Superior temporal gyrus (tissue), 1 donor: Measurements from ENCODE around the gene ZNF765.
A peak's percentile ranks its signal among the peaks of the same experiment; 100 is the strongest.
"Not testable (repeated sequence)": the region's sequence is repeated elsewhere in the genome, so short reads cannot be mapped to it uniquely, and the experiment has no call there.

Experiments
- DNase-seq: peaks from one replicate; pipeline ENCODE4 v3.0.0-alpha.2; 2016; ENCODE audit errors: extremely low spot score

Gene ZNF765

DNA sequence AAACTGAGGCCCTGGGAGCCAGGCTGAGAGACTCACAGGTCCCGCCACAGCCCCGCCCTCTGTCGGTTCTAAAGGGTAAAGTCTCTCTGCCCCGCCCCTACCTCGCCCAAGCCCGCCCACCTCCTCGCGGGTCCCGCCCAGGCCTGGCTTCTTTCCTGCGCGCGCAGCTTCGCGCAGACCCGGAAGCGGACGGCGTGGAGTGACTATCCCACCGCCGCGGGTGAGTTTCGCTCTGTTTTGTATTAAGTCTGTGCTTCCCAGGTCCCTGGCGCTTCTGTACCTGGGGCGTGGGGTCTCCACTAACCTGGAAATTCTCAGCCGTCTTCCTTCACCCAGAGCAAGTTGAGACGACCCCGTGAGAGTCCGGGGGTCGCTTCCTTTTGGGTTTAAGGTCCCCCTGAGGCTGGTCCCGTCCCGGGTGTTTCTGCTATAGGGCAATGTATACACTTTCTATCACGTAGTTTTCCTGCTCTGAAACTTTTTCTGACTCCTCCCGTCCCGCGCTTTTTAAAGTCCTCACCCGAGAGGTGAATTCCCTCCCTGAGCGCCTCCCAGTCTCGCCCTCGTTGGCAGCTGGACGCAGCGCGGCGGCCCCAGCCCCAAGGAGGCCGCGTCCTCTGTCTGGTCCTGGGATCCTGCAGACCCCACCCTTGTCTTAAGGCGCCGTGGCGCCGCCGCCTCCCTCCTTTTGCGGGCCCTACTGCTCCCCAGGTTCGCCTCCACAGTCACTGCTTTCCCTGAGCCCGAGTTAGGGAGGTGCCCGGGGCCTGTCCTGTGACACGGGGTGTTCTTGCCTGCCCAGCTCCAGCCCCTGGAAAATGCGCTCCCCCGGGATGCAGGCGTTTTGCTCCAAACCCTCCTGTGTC, at the start of gene ZNF765:
Gene ZNF765 (plus strand): TSS at position 176 of the 866 bp plus-strand sequence. CDS start 2,867 bp downstream, outside the sequence.
- peak; percentile 85 for DNase-seq

DNA sequence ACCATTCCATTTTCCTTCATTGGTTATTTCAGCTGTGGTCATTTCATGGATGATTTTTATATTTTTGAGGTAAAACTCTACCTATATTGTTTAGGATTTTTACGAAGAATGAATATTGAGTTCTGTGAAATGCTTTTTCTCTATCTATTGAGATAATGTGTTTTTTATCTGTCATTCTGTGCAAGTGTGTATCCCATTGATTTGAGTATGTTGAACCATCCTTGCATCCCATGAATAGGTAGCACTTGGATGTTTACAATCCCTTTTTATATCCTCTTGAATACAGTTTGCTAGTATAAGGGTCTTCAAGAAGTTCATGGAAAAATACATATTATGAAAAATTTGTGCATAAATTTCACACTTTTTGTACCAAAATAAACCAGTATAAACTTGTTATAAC, 39.2 kb upstream of the ZNF765 start:
- DNase-seq: no peak

DNA sequence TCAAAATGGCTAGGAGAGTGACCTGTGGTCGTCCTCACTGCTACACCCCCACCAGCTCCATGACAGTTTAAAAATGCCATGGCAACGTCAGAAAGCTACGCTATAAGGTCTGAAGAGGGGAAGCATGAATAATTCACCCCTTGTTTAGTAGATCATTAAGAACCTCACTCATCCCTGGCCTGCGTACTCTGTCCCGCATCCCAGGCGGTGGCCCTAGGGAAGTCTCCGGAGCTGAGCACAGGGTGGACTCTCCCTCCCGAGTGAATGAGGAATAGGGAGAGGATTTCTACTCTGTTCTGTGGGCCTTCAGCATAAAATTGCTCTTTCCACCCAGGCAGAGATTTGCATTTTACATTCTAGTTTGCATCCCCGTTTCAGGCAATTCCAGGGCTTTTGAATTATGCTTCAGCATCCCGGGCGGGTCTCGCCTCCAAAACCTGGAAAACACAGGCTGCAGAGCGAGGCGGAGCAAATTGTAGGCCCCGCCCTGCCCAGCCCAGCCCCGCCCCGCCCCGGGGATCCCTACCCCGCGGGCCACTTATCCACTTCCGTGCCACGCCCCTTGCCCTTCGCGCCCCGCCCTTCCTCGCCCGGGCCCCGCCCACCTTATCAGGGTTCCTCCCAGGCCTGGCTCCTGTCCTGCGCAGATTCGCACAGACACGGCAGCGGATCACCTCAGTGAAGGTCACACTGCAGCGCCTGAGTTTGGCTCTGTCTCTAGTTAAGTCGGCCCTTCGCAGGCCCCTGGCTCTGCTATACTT, 36.9 kb upstream of the ZNF765 start:
- no peak for DNase-seq

DNA sequence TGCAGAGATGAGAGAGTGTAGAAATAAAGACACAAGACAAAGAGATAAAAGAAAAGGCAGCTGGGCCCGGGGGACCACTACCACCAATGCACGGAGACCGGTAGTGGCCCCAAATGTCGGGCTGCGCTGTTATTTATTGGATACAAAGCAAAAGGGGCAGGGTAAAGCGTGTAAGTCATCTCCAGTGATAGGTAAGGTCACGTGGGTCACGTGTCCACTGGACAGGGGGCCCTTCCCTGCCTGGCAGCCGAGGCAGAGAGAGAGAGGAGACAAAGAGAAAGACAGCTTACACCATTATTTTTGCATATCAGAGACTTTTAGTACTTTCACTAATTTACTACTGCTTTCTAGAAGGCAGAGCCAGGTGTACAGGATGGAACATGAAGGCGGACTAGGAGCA, 34.9 kb upstream of the ZNF765 start:
- DNase-seq: not testable (repeated sequence)

DNA sequence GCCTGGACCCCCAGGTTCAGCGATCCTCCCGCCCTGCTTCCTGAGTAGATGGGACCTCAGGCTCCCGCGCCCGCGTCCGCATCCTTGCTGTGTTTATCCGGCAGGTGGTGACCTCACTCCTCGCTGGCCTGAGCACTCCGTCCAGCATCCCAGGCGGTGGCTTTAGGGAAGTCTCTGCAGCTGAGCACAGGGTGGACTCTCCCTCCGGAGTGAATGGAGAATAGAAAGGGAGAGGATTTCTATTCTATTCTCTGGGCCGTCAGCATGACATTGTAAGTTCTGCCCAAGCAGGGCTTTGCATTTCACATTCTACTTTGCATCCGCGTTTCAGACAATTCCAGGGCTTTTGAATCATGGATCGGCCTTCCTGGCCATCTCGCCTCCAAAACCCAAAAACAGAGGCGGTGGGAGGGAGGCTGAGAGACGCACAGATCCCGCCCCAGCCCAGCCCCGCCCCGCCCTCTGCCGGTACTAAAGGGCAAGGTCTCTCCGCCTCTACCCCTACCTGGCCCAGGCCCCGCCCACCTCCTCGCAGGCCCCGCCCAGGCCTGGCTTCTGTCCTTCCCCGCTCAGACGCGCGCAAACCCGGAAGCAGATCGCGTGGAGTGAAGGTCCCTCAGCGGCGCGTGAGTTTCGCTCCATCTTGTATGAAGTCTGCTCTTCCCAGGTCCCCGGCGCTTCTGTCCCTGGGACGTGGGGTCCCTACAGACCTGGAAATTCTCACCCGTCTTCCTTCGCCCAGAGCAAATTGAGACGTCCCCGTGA, 29.6 kb upstream of the ZNF765 start, which contains the start of gene ZNF525:
Gene ZNF525 (plus strand): TSS at position 572 of the 765 bp plus-strand sequence. CDS start 6,577 bp downstream, outside the sequence.
- peak; percentile 73 for DNase-seq

DNA sequence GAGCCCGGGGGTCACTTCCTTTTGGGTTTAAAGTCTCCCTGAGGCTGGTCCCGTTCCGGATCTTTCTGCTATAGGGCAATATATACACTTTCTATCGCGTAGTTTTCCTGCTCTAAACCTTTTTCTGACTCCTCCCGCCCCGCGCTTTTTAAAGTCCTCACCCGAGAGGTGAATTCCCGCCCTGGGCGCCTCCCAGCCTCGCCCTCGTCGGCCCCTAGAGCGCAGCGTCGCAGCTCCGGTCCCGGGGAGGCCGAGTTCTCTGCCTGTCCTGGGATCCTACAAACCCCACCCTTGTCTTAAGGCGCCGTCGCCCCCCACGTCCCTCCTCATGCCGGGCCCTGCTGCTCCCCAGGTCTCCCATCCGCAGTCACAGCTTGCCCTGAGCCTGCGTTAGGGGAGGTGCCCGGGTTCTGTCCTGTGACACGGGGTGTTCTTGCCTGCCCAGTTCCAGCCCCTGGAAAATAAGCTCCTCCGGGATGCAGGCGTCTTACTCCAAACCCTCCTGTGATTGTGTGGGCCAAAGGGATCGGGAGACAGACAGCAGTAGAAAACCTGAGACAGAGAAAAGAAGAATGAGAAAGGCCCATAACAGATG, 29.0 kb upstream of the ZNF765 start:
- DNase-seq: no peak

DNA sequence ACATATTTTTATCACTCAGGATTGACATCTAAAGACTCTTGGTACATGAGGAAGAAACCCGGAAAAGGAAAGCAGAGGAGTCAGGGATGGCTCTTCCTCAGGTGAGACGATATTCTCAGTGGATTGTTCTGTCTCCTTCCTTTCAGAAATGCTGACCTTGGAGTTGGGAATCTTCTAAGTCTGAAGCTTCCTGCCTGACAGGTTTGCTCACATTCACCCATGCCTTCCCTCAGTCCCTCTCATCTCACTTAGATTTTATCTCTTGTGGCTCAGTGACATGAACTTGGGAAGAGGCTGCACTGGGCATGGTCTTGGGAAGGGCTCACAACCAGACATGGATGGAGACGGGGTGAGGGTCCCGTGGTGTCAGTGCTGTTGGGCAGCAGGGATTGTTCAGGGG, 22.8 kb upstream of the ZNF765 start:
- no peak for DNase-seq

DNA sequence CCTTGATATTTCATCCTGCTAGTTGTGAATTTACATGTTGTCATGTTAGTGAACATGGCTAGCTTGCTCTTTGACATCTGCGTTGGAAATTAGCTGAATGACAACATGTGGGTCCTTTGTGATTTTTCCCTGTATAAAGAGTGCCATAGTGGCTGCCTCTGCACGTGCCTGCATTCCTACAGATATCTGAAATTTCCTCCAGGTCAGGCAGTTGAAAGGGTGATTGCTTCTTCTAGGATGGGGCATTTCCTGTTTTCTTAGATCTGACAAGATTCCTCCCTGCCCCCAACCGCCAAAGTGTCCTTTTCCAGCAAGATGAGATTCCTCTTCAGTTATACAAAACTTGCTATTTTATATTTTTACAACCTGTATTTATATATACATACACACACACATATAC, 20.7 kb upstream of the ZNF765 start:
- no peak for DNase-seq

DNA sequence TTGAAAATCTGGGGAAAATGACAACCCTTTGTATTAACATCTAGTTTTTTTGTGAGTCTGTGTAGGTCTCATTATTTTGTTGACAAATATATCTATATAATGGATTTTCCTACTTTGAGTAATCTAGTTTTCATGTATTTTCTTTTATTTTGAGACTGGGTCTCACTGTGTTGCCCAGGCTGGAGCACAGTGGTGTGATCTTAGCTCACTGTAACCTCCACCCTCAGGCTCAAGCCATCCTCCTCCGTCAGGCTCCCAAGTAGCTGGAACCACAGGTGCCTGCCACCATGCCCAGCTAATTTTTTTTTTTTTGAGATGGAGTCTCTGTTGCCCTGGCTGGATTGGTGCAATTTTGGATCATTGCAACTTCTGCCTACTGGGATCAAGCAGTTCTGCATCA, 20.2 kb upstream of the ZNF765 start:
- no peak for DNase-seq

DNA sequence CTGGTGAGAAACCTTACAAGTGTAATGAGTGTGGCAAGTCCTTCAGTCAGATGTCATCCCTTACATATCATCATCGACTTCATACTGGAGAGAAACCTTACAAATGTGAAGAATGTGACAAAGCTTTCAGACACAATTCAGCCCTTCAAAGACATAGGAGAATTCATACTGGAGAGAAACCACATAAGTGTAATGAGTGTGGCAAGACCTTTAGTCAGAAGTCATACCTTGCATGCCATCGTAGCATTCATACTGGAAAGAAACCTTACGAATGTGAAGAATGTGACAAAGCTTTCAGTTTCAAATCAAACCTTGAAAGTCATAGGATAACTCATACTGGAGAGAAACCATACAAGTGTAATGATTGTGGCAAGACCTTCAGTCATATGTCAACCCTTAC, 13.6 kb upstream of the ZNF765 start:
- DNase-seq: no peak

DNA sequence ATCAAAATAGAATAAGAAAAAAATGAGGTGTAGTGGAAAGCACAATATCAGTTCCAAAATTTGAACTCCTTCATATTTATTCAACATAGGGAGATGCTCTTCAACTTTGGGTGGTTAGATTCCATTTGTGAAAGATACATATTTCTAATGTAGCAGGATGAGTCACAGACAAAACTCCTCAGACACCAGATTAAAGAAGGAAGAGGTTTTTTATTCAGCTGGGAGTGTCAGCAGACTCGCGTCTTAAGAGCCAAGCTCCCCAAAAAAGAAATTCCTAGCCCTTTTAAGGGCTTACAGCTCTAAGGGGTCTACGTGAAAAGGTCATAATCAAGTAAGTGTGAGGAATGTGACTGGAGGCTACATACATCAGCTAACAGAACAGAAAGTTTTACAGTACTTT, 6.8 kb upstream of the ZNF765 start:
- DNase-seq: no peak

DNA sequence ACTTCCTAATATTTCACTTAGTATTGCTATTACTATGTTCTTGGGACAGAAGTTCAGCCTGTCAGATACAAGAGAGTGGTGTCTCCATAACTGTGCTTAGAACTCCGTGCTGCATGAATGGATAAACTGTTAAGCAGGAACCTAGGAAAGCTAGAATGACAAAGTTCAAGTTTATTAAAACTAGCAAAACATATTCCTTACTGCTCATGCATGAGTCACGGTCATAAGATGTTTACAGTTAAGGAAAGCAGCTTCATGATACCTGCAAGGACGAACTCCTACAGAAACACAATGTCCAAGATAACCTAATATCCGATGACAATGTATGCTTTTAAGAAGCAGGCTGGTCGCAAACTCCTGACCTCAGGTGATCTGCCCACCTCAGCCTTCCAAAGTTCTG, 6.0 kb upstream of the ZNF765 start:
- DNase-seq: no peak

DNA sequence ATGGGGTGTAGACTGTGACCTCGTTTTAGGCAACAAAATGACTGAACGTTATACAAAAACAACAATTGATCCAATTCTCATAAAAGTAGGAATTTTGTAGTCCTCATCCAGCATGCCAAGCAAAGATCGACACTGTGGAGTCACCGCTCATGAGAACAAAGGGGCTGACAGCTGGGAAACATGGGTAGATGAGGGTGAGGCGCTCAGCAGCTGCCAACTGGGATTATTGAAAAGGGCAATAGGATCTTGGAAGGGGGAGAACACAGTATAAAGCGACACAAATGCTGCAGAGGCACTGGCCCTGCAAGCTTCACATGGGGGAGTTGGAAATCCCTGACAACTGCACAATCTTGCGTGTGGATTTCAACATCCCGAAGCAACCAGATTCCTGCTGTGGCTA, 5.4 kb upstream of the ZNF765 start:
- DNase-seq: no peak

DNA sequence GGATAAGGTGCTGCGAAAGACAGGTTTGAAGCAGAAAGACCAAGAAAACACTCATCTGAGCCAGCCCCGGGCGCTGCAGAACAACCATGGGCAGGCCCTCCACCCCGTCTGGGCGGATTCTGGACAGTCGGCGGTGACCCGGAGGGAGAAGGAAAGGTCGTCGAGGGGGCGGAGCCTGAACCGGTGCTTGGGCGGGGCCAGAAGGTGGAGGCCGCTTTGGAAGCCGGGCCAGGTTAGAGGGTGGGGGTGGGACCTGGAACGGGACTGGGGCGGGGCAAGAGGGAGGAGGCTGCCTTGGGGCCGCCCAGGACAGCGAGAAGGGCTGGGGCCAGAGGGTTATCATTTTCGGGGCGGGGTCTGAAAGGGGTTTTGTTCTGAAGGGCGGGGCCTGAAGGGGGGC, 5.0 kb upstream of the ZNF765 start:
- no peak for DNase-seq

DNA sequence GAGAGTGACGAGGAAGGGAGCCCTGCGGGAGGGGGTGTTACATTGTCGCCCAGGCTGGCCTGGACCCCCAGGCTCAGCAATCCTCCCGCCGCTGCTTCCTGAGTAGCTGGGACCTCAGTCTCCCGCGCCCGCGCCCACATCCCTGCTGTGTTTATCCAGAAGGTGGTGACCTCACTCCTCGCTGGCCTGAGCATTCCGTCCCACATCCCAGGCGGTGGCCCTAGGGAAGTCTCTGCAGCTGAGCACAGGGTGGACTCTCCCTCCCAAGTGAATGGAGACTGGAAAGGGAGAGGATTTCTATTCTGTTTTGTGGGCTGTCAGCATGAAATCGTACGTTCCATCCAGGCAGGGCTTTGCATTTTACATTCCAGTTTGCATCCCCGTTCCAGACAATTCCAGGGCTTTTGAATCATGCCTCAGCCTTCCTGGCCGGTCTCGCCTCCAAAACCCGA, 401 bp upstream of the ZNF765 start:
- no peak for DNase-seq

DNA sequence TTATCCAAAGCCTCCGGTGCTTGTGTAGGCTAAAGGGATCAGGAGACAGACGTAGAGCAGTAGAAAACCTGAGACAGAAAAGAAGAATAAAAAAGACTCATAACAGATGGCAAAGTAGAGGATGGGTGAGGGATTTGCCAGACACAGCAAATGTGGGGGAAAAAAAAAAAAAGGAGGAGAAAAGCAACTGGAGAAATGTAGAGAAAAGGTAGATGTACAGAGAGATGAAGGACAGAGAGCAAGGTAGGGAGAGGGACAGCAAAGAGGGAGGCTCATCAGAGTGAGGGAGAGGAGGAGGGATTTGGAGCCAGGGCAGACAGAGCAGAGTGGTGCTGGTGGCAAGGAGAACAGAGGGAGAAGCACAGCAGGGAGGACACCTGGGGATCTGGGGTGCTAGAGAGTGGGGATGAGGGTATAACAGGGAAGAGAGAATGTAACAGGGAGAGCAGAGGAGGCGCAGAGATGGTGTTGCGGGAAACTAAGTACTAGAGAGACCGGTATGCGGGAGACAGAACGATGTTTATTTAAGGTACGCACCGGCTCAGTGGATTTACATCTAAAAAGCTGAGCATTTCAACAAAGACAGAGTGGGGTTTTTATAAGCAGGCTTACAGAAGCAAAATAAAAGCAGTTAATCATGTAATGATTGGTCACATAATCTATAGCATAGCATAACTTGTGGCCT, 1.0 kb downstream of the ZNF765 start:
- peak; percentile 11 for DNase-seq

DNA sequence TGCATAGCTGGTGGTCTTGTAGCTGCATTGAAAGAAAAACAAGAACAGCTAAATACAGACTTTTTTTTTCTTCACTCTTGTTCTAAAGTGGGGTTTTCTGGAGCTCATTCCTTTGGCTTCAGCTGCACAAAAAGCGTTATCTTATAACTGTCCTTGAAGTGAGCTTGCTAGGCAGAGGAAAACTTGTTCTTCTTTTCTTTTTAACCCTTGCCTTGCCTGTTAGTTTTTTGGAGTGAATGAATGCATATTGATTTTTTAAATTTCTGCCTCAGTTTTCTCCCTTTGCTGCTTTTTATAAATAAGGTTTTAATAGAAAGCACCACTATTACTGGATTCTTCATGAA, 1.5 kb downstream of the ZNF765 start:
- DNase-seq: no peak

DNA sequence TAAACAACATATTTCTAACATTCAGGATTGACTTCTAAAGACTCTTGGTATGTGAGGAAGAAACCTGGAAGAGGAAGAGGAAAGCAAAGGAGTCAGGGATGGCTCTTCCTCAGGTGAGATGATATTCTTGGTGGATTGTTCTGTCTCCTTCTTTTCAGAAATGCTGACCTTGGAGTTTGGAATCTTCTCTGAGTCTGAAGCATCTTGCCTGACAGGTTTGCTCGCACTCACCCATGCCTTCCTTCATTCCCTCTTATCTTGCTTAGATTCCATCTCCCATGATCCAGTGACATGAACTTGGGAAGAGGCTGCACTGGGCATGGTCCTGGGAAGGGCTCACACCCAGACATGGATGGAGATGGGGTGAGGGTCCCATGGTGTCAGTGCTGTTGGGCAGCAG, 3.0 kb downstream of the ZNF765 start:
- not testable (repeated sequence) for DNase-seq

DNA sequence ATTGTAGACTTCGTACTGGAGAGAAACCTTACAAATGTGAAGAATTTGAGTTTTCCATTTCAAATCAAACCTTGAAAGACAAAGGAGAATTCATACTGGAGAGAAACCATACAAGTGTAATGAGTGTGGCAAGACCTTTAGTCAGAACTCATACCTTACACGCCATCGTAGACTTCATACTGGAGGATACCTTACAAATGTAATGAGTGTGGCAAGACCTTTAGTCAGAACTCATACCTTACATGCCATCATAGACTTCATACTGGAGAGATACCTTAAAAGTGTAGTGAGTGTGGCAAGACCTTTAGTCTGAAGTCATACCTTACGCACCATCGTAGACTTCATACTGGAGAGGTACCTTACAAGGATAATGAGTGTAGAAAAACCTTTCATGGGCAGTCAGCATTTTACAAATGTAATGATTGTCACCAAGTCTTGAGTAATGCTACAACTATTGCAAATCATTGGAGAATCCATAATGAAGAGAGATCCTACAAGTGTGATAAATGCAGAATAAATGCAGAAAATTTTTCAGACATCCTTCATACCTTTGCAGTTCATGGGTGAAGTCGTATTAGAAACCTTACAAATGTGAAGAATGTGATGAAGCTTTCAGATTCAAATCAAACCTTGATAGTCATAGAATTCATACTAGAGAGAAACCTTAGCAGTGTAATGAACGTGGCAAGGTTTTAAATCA, 14.7 kb downstream of the ZNF765 start:
- no peak for DNase-seq

DNA sequence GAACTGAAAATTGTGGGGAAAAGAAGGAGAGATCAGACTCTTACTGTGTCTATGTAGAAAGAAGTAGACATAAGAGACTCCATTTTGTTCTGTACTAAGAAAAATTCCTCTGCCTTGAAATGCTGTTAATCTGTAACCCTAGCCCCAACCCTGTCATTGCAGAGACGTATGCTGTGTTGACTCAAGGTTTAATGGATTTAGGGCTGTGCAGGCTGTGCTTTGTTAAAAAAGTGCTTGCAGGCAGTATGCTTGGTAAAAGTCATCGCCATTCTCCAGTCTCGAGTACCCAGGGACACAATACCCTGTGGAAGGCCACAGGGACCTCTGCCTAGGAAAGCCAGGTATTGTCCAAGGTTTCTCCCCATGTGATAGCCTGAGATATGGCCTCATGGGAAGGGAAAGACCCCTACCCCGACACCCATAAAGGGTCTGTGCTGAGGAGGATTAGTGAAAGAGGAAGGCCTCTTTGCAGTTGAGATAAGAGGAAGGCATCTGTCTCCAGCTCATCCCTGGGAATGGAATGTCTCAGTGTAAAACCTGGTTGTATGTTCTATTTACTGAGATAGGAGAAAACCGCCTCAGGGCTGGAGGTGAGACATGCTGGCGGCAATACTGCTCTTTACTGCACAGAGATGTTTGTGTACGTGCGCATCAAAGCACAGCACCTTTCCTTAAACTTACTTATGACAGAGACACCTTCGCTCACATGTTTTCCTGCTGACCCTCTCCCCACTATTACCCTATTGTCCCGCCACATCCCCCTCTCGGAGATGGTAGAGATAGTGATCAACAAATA, 25.8 kb downstream of the ZNF765 start:
- not testable (repeated sequence) for DNase-seq
